Muscle of back (tissue), 11 donors: ENCODE data around the gene PDS5B. TPM values are rescaled to one million over a fixed set of nuclear protein-coding genes. Genes with fewer than 3 reads are reported as not detected.
A peak's percentile ranks its signal among the peaks of the same experiment; 100 is the strongest.
"Not testable (repeated sequence)": the region's sequence is repeated elsewhere in the genome, so short reads cannot be mapped to it uniquely, and the experiment has no call there.

Experiments used
- DNase-seq, 3 donors: peaks; one replicate each; pipeline versions ENCODE4 v3.0.0 to v3.0.0-alpha.2; 2013
- polyA plus RNA-seq, 10 donors: library from polyadenylated mRNA; unstranded; fragments of 120-200 nt; gene quantifications; one replicate each; pipeline ENCODE4 v1.2.1, GENCODE V29; 2013; ENCODE audit not compliant: insufficient read length in 10 of 10

The PDS5B gene
- polyA plus RNA-seq, 10 donors = 34.1 to 50.4 (median 40.8) TPM

GRCh38 chr13:32721131-32722034 lies 135.1 kb downstream of the PDS5B start:
- DNase-seq = not testable (repeated sequence)

GRCh38 chr13:32722340-32722739 lies 136.1 kb downstream of the PDS5B start:
- DNase-seq = no peak

GRCh38 chr13:32723987-32724386 lies 137.7 kb downstream of the PDS5B start:
- DNase-seq = no peak

GRCh38 chr13:32726374-32727037 lies 140.3 kb downstream of the PDS5B start:
- DNase-seq = no peak

- no peak for DNase-seq
Observed at GRCh38 chr13:32728327-32728726, 142.1 kb downstream of the PDS5B start.

GRCh38 chr13:32729097-32729496 lies 142.8 kb downstream of the PDS5B start:
- not testable (repeated sequence) for DNase-seq

GRCh38 chr13:32731074-32731473 lies 144.8 kb downstream of the PDS5B start:
- DNase-seq = no peak

DNA sequence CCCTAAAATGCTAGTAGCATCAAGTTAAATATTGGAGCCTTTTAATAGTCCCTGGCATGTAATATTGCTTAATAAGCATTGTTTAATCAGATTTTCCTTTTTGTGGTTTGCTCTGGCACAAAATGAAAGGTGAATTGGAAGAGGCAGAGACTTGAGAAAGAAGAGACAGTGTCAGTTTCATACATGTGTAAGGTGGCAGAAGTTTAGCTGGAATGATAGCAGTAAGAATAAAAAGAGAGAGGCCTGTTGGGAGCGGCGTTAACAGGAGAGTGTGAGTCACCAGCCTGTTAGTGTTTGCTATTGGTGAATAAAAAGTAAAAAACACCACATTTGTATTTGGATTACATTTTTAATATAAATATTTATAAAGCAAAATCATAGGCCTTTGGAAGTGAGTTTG lies 145.3 kb downstream of the PDS5B start:
- no peak for DNase-seq

DNA sequence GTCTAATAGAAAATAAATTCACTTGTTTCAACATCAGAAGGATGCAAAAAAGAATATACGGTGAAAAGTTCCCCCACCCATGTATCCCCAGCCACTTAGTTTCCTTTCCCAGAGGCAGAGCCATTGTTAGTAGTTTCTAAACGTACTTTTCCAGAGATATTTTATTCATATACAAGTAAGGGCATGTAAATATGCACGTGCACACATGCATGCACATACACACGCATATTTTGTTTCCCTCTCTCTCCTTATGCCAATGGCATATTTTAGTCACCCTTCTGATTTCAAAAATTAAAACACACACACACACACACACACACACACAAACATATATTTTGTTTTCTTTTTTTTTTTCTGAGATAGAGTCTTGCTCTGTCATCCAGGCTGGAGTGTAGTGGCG lies 147.4 kb downstream of the PDS5B start:
- DNase-seq = no peak

DNA sequence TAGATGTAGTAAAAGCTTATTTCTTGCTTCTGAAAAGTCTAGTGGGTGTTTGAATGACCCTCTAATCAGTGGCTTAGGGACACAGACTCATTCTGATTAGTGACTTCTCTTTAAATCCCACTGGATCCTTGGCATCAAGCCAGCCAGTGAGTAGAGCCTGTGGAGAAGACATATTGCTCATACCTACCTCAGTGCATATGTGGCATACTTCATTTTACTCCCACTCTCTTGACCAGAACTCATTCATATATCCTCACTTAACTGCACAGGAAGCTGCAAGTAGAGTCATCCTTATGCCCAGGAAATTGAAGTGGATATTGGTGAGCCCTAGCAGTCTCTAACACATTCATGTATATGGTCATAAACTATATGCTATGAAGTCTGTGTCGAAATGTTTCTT lies 148.3 kb downstream of the PDS5B start:
- DNase-seq = peak in 1 of 3 donors; percentile 30

- DNase-seq = no peak
Observed at GRCh38 chr13:32735859-32736258, 149.6 kb downstream of the PDS5B start.

DNA sequence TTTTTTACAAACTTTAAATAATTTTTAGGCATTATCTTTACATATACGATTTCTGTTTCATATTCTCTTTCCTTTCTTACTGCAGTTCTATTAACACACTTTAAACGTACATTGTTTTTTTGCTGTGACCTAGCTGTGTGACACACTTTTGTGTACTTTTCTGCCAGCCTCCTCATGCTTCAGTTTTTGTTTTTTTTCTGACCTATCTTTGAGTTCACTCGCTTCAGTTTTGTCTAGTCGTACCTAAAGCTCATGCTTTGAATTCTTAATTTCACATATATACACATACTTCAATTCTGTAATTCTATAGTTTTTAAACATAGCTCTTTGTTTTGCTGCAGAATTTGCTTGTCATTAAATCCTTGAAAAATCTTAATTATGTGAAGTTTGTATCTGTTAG lies 150.4 kb downstream of the PDS5B start:
- no peak for DNase-seq

- DNase-seq = peak in 1 of 3 donors; percentile 3
Observed at GRCh38 chr13:32737111-32737571, 150.9 kb downstream of the PDS5B start.

DNA sequence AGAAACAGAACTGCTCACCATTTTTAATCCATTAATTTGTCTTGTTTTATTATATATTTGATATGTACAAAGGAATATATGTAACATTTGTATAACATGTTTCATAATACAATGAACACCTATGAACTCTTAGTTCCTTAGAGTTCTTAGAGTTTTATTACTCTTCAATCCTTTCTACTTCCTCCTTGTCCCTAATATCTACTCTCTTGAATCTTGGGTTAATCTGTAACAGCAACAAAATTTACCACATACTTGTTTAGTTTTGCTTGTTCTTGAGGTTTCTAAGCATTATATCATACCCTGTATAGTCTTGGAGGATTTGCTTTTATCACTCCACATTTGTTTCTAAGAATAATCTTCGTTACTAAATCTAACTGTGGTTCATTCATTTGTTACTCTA lies 151.4 kb downstream of the PDS5B start:
- DNase-seq = no peak

DNA sequence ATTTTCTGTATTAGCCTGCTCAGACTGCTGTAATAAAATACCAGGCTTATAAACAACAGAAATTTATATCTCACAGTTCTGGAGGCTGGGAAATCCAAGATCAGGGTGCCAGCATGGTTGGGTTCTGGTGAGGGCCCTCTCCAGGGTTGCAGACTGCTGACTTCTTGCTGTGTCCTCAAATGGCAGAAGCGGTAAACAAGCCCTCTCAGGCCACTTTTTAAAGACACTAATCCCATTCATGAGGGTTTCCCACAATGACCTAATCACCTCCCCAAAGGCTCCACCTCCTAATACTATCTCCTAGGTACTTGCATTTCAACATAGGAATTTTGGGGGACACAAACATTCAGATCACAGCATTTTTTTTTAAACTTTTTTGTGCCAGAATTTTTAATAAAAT lies 159.3 kb downstream of the PDS5B start:
- no peak for DNase-seq

DNA sequence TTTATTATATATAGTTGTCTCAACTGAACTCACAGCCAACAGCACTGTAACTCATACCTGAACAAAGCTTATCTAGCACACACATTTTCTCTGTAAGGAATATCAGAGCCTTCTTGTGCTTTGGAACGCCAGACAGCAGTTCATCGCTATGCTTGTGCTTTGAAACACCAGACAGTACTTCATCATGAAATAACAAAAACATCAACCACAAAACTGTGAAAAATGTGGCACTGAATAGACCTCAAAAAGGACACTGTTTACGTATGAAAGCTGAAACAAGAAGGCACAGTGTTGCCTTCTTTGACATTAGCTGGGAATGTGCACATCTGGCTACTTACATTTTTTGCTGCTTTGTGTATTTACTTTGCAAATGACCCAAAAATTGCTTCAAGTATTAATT lies 160.2 kb downstream of the PDS5B start:
- DNase-seq = no peak

GRCh38 chr13:32748305-32748704 lies 162.1 kb downstream of the PDS5B start:
- DNase-seq = no peak

DNA sequence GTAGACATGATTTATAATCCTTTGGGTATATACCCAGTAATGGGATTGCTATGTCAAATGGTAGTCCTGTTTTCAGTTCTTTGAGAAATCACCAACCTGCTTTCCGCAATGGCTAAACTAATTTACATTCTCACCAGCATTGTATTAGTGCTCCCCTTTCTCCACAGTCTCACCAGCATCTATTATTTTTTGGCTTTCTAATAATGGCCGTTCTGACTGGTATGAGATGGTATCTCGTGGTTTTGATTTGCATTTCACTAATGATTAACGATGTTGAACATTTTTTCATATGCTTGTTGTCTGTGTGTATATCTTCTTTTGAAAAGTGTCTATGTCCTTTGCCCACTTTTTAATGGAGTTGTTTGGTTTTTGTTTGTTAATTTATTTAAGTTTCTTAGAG lies 165.1 kb downstream of the PDS5B start:
- no peak for DNase-seq

DNA sequence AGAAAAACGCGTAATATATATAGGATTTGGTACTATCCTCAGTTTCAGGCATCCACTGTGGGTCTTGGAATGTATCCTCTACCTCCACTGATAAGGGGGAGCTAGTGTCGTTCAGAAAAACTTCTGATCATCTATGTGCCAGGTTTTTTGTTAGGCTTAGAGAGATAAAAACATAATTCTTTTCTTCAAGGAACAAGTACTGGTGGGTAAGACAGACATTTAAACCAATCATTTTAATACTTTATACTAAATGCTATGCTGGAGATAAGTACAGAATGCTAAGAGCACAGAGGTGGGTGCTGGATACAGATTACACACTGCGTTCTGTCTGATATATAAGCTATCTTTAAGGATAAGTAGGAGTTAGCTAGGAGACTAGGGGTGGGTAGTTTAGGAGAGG lies 166.1 kb downstream of the PDS5B start:
- no peak for DNase-seq

- no peak for DNase-seq
Observed at GRCh38 chr13:32752997-32753606, 166.8 kb downstream of the PDS5B start.

DNA sequence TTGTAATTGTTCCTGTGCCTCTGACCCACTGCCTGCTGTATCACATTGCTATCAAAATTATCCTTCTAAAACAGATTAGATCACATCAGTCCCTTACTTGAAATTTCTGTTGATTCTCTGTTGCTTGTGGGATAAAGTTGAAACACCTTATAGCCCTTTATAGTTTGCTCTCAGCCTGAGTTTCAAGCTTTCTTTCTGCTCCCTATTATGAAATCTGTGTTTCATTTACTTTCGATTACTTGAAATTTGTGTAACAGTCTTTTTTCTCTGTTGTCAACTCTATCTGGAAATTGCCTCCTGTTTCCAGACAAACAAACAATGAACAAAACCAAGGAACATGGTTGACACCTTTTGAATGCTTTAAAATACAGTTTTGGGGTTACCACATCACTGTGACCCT lies 167.9 kb downstream of the PDS5B start:
- no peak for DNase-seq

- DNase-seq = no peak
Observed at GRCh38 chr13:32759152-32759551, 172.9 kb downstream of the PDS5B start.

- DNase-seq = no peak
Observed at GRCh38 chr13:32761472-32761871, 175.2 kb downstream of the PDS5B start.
